VCaP (cell line): Measurements from ENCODE around the gene TAF4B.
"Not testable (repeated sequence)": the region's sequence is repeated elsewhere in the genome, so short reads cannot be mapped to it uniquely, and the experiment has no call there.

Experiments
- H3K27ac ChIP-seq: fragments of 450-650 bp; 2 replicates; pipeline ENCODE4 v1.5.1; 2017
- TF ChIP-seq, protein P1 (sequence below): fragments of 450-650 bp; conservative IDR thresholded peaks from 2 replicates; pipeline ENCODE4 v1.5.1; 2017; ENCODE audit warnings: mild to moderate bottlenecking, moderate library complexity

Gene TAF4B

DNA sequence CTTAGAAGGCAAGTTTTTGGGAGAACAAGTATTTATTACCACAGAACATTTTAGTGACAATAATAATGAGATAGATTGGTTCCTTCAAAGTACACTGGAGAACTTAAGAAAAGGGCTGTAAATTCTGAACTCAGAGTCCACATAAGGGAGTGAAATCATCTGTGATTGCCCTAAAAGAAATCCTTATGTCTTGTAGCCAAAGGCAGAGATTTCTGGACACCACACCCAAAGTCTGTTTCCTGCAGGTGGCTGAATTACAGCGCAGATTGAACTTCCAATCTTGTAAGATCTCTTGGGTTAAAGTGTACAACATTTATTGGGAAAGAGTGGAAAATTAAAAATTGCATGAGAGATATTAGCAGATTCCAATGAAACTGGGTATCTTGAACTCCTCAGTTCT lies 143.8 kb downstream of the TAF4B start:
- no peak overlapping the region for H3K27ac ChIP-seq
- TF ChIP-seq, protein P1, sequence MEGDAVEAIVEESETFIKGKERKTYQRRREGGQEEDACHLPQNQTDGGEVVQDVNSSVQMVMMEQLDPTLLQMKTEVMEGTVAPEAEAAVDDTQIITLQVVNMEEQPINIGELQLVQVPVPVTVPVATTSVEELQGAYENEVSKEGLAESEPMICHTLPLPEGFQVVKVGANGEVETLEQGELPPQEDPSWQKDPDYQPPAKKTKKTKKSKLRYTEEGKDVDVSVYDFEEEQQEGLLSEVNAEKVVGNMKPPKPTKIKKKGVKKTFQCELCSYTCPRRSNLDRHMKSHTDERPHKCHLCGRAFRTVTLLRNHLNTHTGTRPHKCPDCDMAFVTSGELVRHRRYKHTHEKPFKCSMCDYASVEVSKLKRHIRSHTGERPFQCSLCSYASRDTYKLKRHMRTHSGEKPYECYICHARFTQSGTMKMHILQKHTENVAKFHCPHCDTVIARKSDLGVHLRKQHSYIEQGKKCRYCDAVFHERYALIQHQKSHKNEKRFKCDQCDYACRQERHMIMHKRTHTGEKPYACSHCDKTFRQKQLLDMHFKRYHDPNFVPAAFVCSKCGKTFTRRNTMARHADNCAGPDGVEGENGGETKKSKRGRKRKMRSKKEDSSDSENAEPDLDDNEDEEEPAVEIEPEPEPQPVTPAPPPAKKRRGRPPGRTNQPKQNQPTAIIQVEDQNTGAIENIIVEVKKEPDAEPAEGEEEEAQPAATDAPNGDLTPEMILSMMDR, result no peak

DNA sequence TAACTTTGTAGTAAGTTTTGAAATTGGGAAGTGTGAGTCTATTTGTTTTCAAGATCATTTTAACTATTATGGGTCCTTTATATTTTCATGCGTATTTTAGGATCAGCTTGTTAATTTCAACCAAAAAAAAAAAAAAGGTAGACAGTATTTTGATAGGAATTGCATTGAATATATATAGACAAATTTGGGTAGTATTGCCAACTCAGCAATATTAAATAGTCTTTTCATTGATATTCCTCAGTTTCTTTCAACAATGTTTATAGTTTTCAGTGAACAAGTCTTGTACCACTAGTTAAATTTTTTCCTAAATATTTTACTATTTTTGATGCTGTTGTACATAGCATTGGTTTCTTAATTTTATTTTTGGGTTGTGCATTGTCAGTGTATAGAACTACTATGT lies 149.9 kb downstream of the TAF4B start:
- no peak overlapping the region for H3K27ac ChIP-seq
- TF ChIP-seq, protein P1, result no peak

DNA sequence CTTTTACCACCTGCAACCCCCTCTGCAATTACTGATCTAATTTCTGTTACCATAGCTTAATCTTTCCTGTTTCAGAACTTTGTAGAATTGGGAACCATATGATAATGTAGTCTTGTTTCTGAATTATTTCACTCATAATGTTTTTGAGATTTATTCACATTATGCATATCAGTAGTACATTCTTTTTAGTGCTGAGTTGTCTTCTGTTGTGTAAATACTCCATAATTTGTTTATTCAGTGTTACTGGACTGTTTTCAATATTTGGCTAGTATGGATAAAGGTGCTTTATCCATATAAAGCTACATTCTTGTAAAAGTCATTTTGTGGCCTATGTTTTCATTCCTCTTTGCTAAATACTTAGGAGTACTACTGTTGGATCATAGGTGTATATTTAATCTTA lies 152.5 kb downstream of the TAF4B start:
- TF ChIP-seq, protein P1, result no peak
- no peak overlapping the region for H3K27ac ChIP-seq

DNA sequence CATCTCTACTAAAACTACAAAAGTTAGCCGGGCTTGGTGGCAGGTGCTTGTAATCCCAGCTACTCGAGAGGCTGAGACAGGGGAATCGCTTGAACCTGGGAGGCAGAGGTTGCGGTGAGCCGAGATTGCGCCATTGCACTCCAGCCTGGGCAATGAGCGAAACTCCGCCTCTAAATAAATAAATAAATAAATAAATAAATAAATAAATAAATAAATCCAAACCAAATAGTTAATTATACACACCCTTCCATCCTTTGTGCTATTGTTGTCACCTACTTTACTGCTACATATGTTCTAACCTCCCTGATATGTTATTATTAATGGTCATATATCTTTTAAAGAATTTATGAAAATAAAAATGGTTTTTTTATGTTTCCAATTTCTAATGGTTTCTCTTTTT lies 155.3 kb downstream of the TAF4B start:
- not testable (repeated sequence) for H3K27ac ChIP-seq

DNA sequence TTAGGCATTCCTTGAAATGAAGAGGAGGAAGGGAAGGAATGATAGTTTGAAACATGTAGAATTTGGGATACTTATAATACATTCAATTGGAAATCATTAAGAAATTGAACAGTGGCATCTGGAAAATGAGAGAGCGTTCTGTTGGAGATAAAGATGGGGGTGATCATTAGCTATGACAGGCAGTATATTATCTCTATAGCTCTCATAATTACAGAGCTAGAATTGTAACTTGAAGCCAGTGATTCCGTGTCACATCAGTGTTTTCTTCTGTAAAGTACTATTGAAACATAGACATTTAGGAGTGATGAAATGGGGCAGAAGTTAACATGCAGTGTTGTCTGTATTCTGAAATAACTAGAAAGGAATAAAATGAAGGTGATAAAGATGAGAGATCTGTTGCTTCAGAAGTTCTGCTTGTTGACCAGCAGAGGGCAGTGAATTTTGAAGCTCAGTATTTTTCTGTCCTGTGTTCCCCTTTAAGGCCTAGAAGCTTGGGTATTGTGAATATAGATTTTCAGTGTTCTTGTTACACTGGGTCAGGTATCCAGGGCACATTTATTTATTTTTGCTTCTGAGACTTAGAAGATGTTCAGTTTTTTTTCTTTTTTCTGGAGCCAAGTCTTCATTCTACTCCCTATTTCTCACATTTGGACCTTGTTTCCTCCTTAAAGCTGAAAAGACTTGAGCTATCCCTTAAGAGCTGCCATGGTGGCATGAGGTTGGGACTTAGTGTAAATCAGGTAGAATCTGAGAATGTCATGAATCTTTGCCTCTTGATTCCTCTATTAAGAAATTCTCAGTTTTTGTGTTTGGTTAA lies 157.4 kb downstream of the TAF4B start:
- no peak overlapping the region for H3K27ac ChIP-seq
- TF ChIP-seq, protein P1, result peak; percentile 85

DNA sequence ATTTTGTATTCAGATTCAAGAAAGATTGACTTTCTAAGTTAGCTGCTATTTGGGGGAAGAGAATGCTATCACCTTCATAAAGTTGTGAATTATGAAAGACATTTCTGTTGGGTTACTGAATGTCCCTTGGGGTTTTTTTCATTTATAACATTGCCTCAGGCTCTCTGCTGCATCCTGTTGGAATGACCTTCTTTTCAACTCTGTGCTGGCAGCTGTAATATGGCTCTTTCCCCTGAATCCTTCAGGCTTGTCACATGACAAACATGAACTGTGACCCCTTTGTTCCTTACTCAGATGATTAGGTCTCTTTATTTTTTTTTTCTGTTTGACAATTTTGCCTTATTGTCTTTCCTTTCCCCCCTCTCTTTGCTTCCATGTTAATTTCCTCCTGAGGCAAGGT lies 159.8 kb downstream of the TAF4B start:
- H3K27ac ChIP-seq, result 0 out of 2 replicates have a peak overlapping the region, but pooled peaks have one; percentile 6
- TF ChIP-seq, protein P1, result no peak

DNA sequence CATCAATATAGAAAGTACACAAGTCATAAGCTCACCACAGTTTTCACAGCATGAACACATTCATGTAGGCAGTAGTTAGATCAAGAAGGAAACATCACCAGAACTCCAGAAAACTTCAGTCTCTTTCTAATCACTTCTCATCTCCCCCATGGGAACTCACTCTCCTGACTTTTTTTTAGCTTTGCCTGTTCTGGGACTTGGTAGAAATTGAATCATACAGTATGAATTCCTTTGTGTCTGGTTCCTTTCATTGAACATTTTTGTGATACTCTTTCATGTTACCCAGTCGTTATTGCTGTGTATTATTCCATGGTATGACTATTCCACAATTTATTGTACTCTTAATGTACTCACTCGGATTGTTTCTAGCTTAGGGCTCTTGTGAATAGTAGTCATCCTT lies 160.2 kb downstream of the TAF4B start:
- H3K27ac ChIP-seq, result 0 out of 2 replicates have a peak overlapping the region, but pooled peaks have one; percentile 6
- TF ChIP-seq, protein P1, result no peak

DNA sequence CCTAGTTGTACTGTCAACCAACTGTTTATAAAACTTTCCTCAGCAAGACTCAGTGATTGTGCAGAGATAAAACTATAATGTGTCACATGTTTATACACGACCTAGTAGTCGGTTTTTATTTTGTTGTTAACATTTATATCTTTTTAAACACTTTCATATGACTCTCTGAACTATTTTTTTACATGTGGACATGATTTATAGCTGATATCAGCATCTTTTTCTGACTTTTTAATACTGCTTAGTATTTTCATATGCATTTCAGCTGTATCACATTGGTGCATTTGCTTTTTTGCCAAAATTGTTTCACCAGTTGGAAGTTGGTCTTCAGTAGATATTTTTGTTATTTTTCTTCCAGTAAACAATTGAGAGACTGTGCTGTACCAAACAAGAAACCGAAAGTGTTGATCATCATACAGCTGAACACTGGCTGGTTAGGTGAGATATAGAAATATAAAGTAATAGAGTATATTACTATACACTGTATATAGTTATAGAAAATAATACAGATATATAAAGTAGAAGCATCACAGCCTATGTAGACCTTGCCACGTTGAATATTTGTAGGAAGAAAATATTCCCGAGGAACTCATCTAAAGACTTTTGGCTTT lies 167.9 kb downstream of the TAF4B start:
- TF ChIP-seq, protein P1, result no peak
- H3K27ac ChIP-seq, result no peak overlapping the region
